HepG2 (cell line): ENCODE data around the gene GPR89A. TPM values are rescaled to one million over a fixed set of nuclear protein-coding genes. Genes with fewer than 3 reads are reported as not detected.
A peak's percentile ranks its signal among the peaks of the same experiment; 100 is the strongest.

ENCODE experiments used
- GABPB1 ChIP-seq: IDR thresholded peaks from 2 replicates; pipeline ENCODE4 v1.6.1; 2016; ENCODE audit warnings: mild to moderate bottlenecking, missing genetic modification reagents, moderate library complexity, missing compliant biosample characterization
- HCFC1 ChIP-seq: fragments of 150-350 bp; IDR thresholded peaks from 2 replicates; pipeline ENCODE4 v1.6.1; 2014; ENCODE audit warnings: low read depth, low read length
- JUND ChIP-seq: sonication (generic); formaldehyde crosslinking; IDR thresholded peaks from 2 replicates; pipeline ENCODE4 v1.8.0; 2022; ENCODE audit warnings: mild to moderate bottlenecking, missing genetic modification reagents
- KDM2A ChIP-seq: sonication (generic); formaldehyde crosslinking; IDR thresholded peaks from 2 replicates; pipeline ENCODE4 v1.4.0; 2020; ENCODE audit warnings: low read depth, missing genetic modification reagents, borderline replicate concordance
- MYC ChIP-seq: sonication (generic); formaldehyde crosslinking; IDR thresholded peaks from 2 replicates; pipeline ENCODE4 v1.9.0; 2021; ENCODE audit warnings: missing genetic modification reagents, borderline replicate concordance
- NCOA2 ChIP-seq: sonication (generic); formaldehyde crosslinking; IDR thresholded peaks from 2 replicates; pipeline ENCODE4 v1.8.0; 2022; ENCODE audit warnings: inconsistent platforms
- NFE2 ChIP-seq: sonication (generic); formaldehyde crosslinking; IDR thresholded peaks from 2 replicates; pipeline ENCODE4 v1.4.0; 2020; ENCODE audit warnings: missing genetic modification reagents
- NFYC ChIP-seq: IDR thresholded peaks from 2 replicates; pipeline ENCODE4 v1.6.1; 2016; ENCODE audit warnings: missing genetic modification reagents, missing compliant biosample characterization
- RCOR2 ChIP-seq: IDR thresholded peaks from 2 replicates; pipeline ENCODE4 v1.6.1; 2016; ENCODE audit warnings: missing biosample characterization, missing genetic modification reagents
- RFXANK ChIP-seq: IDR thresholded peaks from 2 replicates; pipeline ENCODE4 v1.6.1; 2016
- RNF2 ChIP-seq: fragments of 450-650 bp; conservative IDR thresholded peaks from 2 replicates; pipeline ENCODE4 v1.6.1; 2016; ENCODE audit warnings: low read depth
- SNAI1 ChIP-seq: sonication (generic); formaldehyde crosslinking; IDR thresholded peaks from 2 replicates; pipeline ENCODE4 v1.5.0; 2020; ENCODE audit warnings: mild to moderate bottlenecking, missing genetic modification reagents, borderline replicate concordance
- TFDP2 ChIP-seq: sonication (generic); formaldehyde crosslinking; IDR thresholded peaks from 2 replicates; pipeline ENCODE4 v1.4.0; 2020; ENCODE audit warnings: missing genetic modification reagents
- ZKSCAN1 ChIP-seq: fragments of 150-350 bp; IDR thresholded peaks from 2 replicates; pipeline ENCODE4 v1.6.1; 2014; ENCODE audit warnings: low read length
- ZNF10 ChIP-seq: sonication (generic); formaldehyde crosslinking; IDR thresholded peaks from 2 replicates; pipeline ENCODE4 v1.4.0; 2020; ENCODE audit warnings: mild to moderate bottlenecking, low read depth, missing genetic modification reagents, borderline replicate concordance
- ZNF331 ChIP-seq: sonication (generic); formaldehyde crosslinking; IDR thresholded peaks from 2 replicates; pipeline ENCODE4 v1.4.0; 2020; ENCODE audit warnings: missing genetic modification reagents
- ZNF337 ChIP-seq: sonication (generic); formaldehyde crosslinking; IDR thresholded peaks from 2 replicates; pipeline ENCODE4 v1.5.1; 2020; ENCODE audit warnings: missing genetic modification reagents, low read depth, mild to moderate bottlenecking, borderline replicate concordance
- ZNF362 ChIP-seq: sonication (generic); formaldehyde crosslinking; IDR thresholded peaks from 2 replicates; pipeline ENCODE4 v1.4.0; 2020; ENCODE audit warnings: missing genetic modification reagents, mild to moderate bottlenecking, borderline replicate concordance
- ZNF383 ChIP-seq: sonication (generic); formaldehyde crosslinking; IDR thresholded peaks from 2 replicates; pipeline ENCODE4 v1.4.0; 2020; ENCODE audit warnings: missing genetic modification reagents, mild to moderate bottlenecking, borderline replicate concordance
- ZNF451 ChIP-seq: sonication (generic); formaldehyde crosslinking; IDR thresholded peaks from 2 replicates; pipeline ENCODE4 v1.5.0; 2020; ENCODE audit warnings: mild to moderate bottlenecking, missing genetic modification reagents
- ZNF468 ChIP-seq: sonication (generic); formaldehyde crosslinking; IDR thresholded peaks from 2 replicates; pipeline ENCODE4 v1.8.0; 2022; ENCODE audit warnings: mild to moderate bottlenecking, moderate library complexity, missing genetic modification reagents
- ZNF564 ChIP-seq: sonication (generic); formaldehyde crosslinking; IDR thresholded peaks from 2 replicates; pipeline ENCODE4 v1.8.1; 2023; ENCODE audit warnings: mild to moderate bottlenecking, missing genetic modification reagents
- ZNF569 ChIP-seq: sonication (generic); formaldehyde crosslinking; IDR thresholded peaks from 2 replicates; pipeline ENCODE4 v1.5.0; 2020; ENCODE audit warnings: mild to moderate bottlenecking, missing genetic modification reagents, moderate library complexity, borderline replicate concordance
- ZNF577 ChIP-seq: sonication (generic); formaldehyde crosslinking; IDR thresholded peaks from 2 replicates; pipeline ENCODE4 v1.4.0; 2020; ENCODE audit warnings: mild to moderate bottlenecking, low read depth, missing genetic modification reagents, borderline replicate concordance
- ZNF589 ChIP-seq: sonication (generic); formaldehyde crosslinking; conservative IDR thresholded peaks from 2 replicates; pipeline ENCODE4 v1.8.0; 2022; ENCODE audit warnings: mild to moderate bottlenecking, moderate library complexity, missing genetic modification reagents
- ZNF777 ChIP-seq: sonication (generic); formaldehyde crosslinking; IDR thresholded peaks from 2 replicates; pipeline ENCODE4 v1.4.0; 2020; ENCODE audit warnings: missing genetic modification reagents
- polyA plus RNA-seq, 8 experiments: library from polyadenylated mRNA; depleted of rRNA in 3 of 8; stranded (reverse) in 7 of 8; unstranded in 1 of 8; fragments of >200 nt; fragmentation: Illumina TruSeq in 4 of 8; extraction: Trizol in 4 of 8; gene quantifications; 2 replicates each; pipeline versions ENCODE4 v1.2.1 to v1.2.3, GENCODE V29; 2011 to 2016; ENCODE audit warnings: low read depth in 4 of 8, missing spikeins in 1 of 8, mixed read lengths in 1 of 8; ENCODE audit not compliant: insufficient read depth in 1 of 8
- total RNA-seq, 5 experiments: library from RNA; depleted of rRNA; stranded (reverse); fragments of >200 nt; fragmentation: Illumina TruSeq; extraction: Trizol; gene quantifications; 2 replicates each; pipeline ENCODE4 v1.2.3, GENCODE V29; 2016; ENCODE audit warnings: low read depth in 1 of 5
- TF ChIP-seq, protein P1 (sequence below): sonication (generic); formaldehyde crosslinking; IDR thresholded peaks from 2 replicates; pipeline ENCODE4 v1.5.0; 2020; ENCODE audit warnings: missing genetic modification reagents
- TF ChIP-seq, protein P2 (sequence below): fragments of 450-650 bp; IDR thresholded peaks from 2 replicates; pipeline ENCODE4 v1.6.1; 2016

GPR89A gene
- total and polyA plus RNA-seq, 2 of the 13 experiments (the other 11 are each of a cell fraction or from before 2014, with no cell fraction given), result 23.4 to 32.6 TPM

- no peak for TF ChIP-seq RCOR2 (CRISPR knock-in tag)
- TF ChIP-seq ZNF362, result no peak
- TF ChIP-seq, protein P1, sequence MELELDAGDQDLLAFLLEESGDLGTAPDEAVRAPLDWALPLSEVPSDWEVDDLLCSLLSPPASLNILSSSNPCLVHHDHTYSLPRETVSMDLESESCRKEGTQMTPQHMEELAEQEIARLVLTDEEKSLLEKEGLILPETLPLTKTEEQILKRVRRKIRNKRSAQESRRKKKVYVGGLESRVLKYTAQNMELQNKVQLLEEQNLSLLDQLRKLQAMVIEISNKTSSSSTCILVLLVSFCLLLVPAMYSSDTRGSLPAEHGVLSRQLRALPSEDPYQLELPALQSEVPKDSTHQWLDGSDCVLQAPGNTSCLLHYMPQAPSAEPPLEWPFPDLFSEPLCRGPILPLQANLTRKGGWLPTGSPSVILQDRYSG (CRISPR knock-in tag), result no peak
- TF ChIP-seq ZNF468 (CRISPR knock-in tag), result no peak
- TF ChIP-seq ZNF564 (CRISPR knock-in tag), result peak; percentile 23; the same call in 1 of the 2 replicates
- TF ChIP-seq ZKSCAN1, result no peak
- 0 out of 2 replicates have a peak, but pooled peaks have one; percentile 38 for TF ChIP-seq TFDP2
- no peak for TF ChIP-seq HCFC1
- peak; percentile 86 for TF ChIP-seq MYC (CRISPR knock-in tag)
- 0 out of 2 replicates have a peak, but pooled peaks have one; percentile 38 for TF ChIP-seq KDM2A (CRISPR knock-in tag)
- TF ChIP-seq NCOA2 (CRISPR knock-in tag), result peak; percentile 56; the same call in 1 of the 2 replicates
- no peak for TF ChIP-seq RFXANK
- no peak for TF ChIP-seq NFYC (CRISPR knock-in tag)
- TF ChIP-seq ZNF10 (CRISPR knock-in tag), result no peak
- TF ChIP-seq ZNF577, result no peak
- TF ChIP-seq ZNF569, result no peak
- TF ChIP-seq ZNF451 (CRISPR knock-in tag), result no peak
- TF ChIP-seq ZNF777, result no peak
- no peak for TF ChIP-seq NFE2 (CRISPR knock-in tag)
- TF ChIP-seq SNAI1, result no peak
- TF ChIP-seq, protein P2, sequence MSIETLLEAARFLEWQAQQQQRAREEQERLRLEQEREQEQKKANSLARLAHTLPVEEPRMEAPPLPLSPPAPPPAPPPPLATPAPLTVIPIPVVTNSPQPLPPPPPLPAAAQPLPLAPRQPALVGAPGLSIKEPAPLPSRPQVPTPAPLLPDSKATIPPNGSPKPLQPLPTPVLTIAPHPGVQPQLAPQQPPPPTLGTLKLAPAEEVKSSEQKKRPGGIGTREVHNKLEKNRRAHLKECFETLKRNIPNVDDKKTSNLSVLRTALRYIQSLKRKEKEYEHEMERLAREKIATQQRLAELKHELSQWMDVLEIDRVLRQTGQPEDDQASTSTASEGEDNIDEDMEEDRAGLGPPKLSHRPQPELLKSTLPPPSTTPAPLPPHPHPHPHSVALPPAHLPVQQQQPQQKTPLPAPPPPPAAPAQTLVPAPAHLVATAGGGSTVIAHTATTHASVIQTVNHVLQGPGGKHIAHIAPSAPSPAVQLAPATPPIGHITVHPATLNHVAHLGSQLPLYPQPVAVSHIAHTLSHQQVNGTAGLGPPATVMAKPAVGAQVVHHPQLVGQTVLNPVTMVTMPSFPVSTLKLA, result no peak
- TF ChIP-seq ZNF331 (CRISPR knock-in tag), result peak; percentile 67; the same call in 1 of the 2 replicates
- no peak for TF ChIP-seq JUND
- TF ChIP-seq ZNF337 (CRISPR knock-in tag), result no peak
- TF ChIP-seq GABPB1 (CRISPR knock-in tag), result peak; percentile 47; the same call in 1 of the 2 replicates
- TF ChIP-seq RNF2, result no peak
- no peak for TF ChIP-seq ZNF383 (CRISPR knock-in tag)
- no peak for TF ChIP-seq ZNF589 (CRISPR knock-in tag)
These were observed 99.5 kb downstream of the GPR89A start, which contains the start of gene PDZK1 (continued) for GRCh38 chr1:145707183-145707867.
